NCI-H510A (cell line): Measurements from ENCODE around the gene PHPT1.
"Not testable (repeated sequence)": the region's sequence is repeated elsewhere in the genome, so short reads cannot be mapped to it uniquely, and the experiment has no call there.

ENCODE experiments used
- DNase-seq: peaks from one replicate; lab custom pipeline; 2025; lab: John Stamatoyannopoulos, UW

Gene PHPT1

GRCh38 chr9:136849038-136849959 is at the start of gene PHPT1:
PHPT1 (plus strand) TSS chr9:136849409; CDS start chr9:136849431, 22 bp downstream.
- peak; percentile 96 for DNase-seq

- peak; percentile 89 for DNase-seq
Observed at GRCh38 chr9:136799854-136800657, 49.2 kb upstream of the PHPT1 start.

GRCh38 chr9:136802321-136802720 is 46.9 kb upstream of the PHPT1 start:
- no peak for DNase-seq

- not testable (repeated sequence) for DNase-seq
Observed at GRCh38 chr9:136803009-136803550, 46.1 kb upstream of the PHPT1 start.

- DNase-seq: no peak
Observed at GRCh38 chr9:136803551-136804508, 45.4 kb upstream of the PHPT1 start.

GRCh38 chr9:136804509-136805206 is 44.6 kb upstream of the PHPT1 start:
- no peak for DNase-seq

GRCh38 chr9:136805207-136805740 is 43.9 kb upstream of the PHPT1 start:
- DNase-seq: no peak

- DNase-seq: no peak
Observed at GRCh38 chr9:136806067-136806466, 43.1 kb upstream of the PHPT1 start.

- DNase-seq: no peak
Observed at GRCh38 chr9:136806631-136807201, 42.5 kb upstream of the PHPT1 start.

GRCh38 chr9:136807281-136808074 is 41.7 kb upstream of the PHPT1 start, which contains the start of gene RABL6:
RABL6 (plus strand) TSS chr9:136807948; CDS start chr9:136808197, 249 bp downstream.
- no peak for DNase-seq

GRCh38 chr9:136808075-136808805 is 41.0 kb upstream of the PHPT1 start:
- no peak for DNase-seq

- DNase-seq: no peak
Observed at GRCh38 chr9:136808806-136809158, 40.4 kb upstream of the PHPT1 start.

GRCh38 chr9:136814725-136815421 is 34.3 kb upstream of the PHPT1 start:
- DNase-seq: no peak

- DNase-seq: no peak
Observed at GRCh38 chr9:136815422-136815782, 33.8 kb upstream of the PHPT1 start.

GRCh38 chr9:136820971-136821825 is 28.0 kb upstream of the PHPT1 start:
- DNase-seq: no peak

- DNase-seq: no peak
Observed at GRCh38 chr9:136821826-136822544, 27.2 kb upstream of the PHPT1 start.
